IMR-90 (cell line): ENCODE results near the gene MICU1. TPM values are rescaled to one million over a fixed set of nuclear protein-coding genes. Genes with fewer than 3 reads are reported as not detected.

Source experiments
- ATAC-seq: fragments of 200-7000 bp; cut with Tn5 transposase; 2 replicates; pipeline ENCODE4 v1.9.1; 2020; ENCODE audit warnings: low read depth, mild to moderate bottlenecking, moderate library complexity
- BruUV-seq: library from RNA; stranded (reverse); fragments of 400-500 nt; replicated peaks from 2 replicates; lab custom pipeline; 2021; lab: Mats Ljungman, UMichigan
- CTCF ChIA-PET: fragments of 300-600 bp; formaldehyde crosslinking; extraction: SDS; loops from one replicate; lab custom pipeline; 2021; ENCODE audit warnings: antibody characterized with exemption; lab: Yijun Ruan, JAX
- POLR2A ChIA-PET: fragments of 300-600 bp; sonication (Branson Sonifier 250); formaldehyde crosslinking; loops from one replicate; lab custom pipeline; 2022; ENCODE audit warnings: antibody characterized with exemption; ENCODE audit not compliant: unreplicated experiment; lab: Charles Lee
- DNase-seq: peaks from one replicate; pipeline ENCODE4 v3.0.0; 2013
- H2AFZ ChIP-seq: replicated peaks from 2 replicates; pipeline ENCODE3; 2013; ENCODE audit warnings: low read length, mild to moderate bottlenecking; ENCODE audit not compliant: poor library complexity
- H2AK5ac ChIP-seq: 2 replicates; pipeline ENCODE4 v1.6.1; 2013; ENCODE audit warnings: low read depth, low read length, inconsistent platforms
- H2AK9ac ChIP-seq: replicated peaks from 2 replicates; pipeline ENCODE3; 2013; ENCODE audit warnings: mild to moderate bottlenecking, low read depth, low read length, moderate library complexity; ENCODE audit not compliant: poor library complexity
- H2BK120ac ChIP-seq: 2 replicates; pipeline ENCODE4 v1.6.1; 2013; ENCODE audit warnings: low read depth, low read length, inconsistent platforms
- H2BK15ac ChIP-seq: 3 replicates; pipeline ENCODE4 v1.6.1; 2013; ENCODE audit warnings: low read depth, low read length, inconsistent platforms
- H2BK20ac ChIP-seq: 2 replicates; pipeline ENCODE4 v1.6.1; 2013; ENCODE audit warnings: low read depth, mild to moderate bottlenecking, inconsistent platforms, low read length, moderate library complexity
- H2BK5ac ChIP-seq: 2 replicates; pipeline ENCODE4 v1.6.1; 2013; ENCODE audit warnings: mild to moderate bottlenecking, low read depth, low read length, inconsistent platforms; ENCODE audit not compliant: poor library complexity, severe bottlenecking
- H3K14ac ChIP-seq: replicated peaks from 2 replicates; pipeline ENCODE4 v1.6.1; 2013; ENCODE audit warnings: low read depth, low read length, inconsistent platforms
- H3K18ac ChIP-seq: 2 replicates; pipeline ENCODE4 v1.6.1; 2013; ENCODE audit warnings: low read depth, low read length, control low read depth
- H3K23ac ChIP-seq: 2 replicates; pipeline ENCODE4 v1.6.1; 2013; ENCODE audit warnings: low read depth, low read length, inconsistent platforms
- H3K27ac ChIP-seq: 2 replicates; pipeline ENCODE4 v1.5.1; 2013; ENCODE audit warnings: mild to moderate bottlenecking, control low read depth, low read length; ENCODE audit not compliant: insufficient read depth
- H3K27me3 ChIP-seq: 2 replicates; pipeline ENCODE4 v1.6.1; 2013; ENCODE audit warnings: low read length; ENCODE audit not compliant: control insufficient read depth, insufficient read depth
- H3K36me3 ChIP-seq: 2 replicates; pipeline ENCODE4 v1.6.1; 2013; ENCODE audit warnings: low read length, mixed read lengths; ENCODE audit not compliant: control insufficient read depth, insufficient read depth
- H3K4ac ChIP-seq: 2 replicates; pipeline ENCODE4 v1.6.1; 2013; ENCODE audit warnings: low read depth, low read length, inconsistent platforms
- H3K4me1 ChIP-seq: 2 replicates; pipeline ENCODE4 v1.6.1; 2013; ENCODE audit warnings: low read length, mixed read lengths; ENCODE audit not compliant: control insufficient read depth, insufficient read depth
- H3K4me2 ChIP-seq: 2 replicates; pipeline ENCODE4 v1.6.1; 2013; ENCODE audit warnings: low read depth, mild to moderate bottlenecking, control low read depth, low read length, moderate library complexity
- H3K4me3 ChIP-seq: 2 replicates; pipeline ENCODE4 v1.5.1; 2013; ENCODE audit warnings: low read depth, mild to moderate bottlenecking, control low read depth, low read length, moderate library complexity; ENCODE audit not compliant: insufficient read depth
- H3K56ac ChIP-seq: 2 replicates; pipeline ENCODE4 v1.6.1; 2013; ENCODE audit warnings: low read length, inconsistent platforms; ENCODE audit not compliant: insufficient read depth; ENCODE audit errors: extremely low read depth
- H3K79me1 ChIP-seq, 2 experiments: 2 replicates each; pipeline ENCODE4 v1.6.1; 2013; ENCODE audit warnings: low read length in 2 of 2, inconsistent platforms in 1 of 2, low read depth in 1 of 2
- H3K9ac ChIP-seq: 2 replicates; pipeline ENCODE4 v1.6.1; 2013; ENCODE audit warnings: low read depth, low read length, control low read depth
- H3K9me1 ChIP-seq: 2 replicates; pipeline ENCODE4 v1.6.1; 2013; ENCODE audit warnings: low read length, inconsistent platforms; ENCODE audit not compliant: insufficient read depth
- H3K9me3 ChIP-seq: 2 replicates; pipeline ENCODE4 v1.6.1; 2013; ENCODE audit warnings: low read length; ENCODE audit not compliant: control insufficient read depth, insufficient read depth
- H4K20me1 ChIP-seq: 2 replicates; pipeline ENCODE4 v1.6.1; 2013; ENCODE audit warnings: low read length, inconsistent platforms; ENCODE audit not compliant: insufficient read depth
- H4K5ac ChIP-seq: 2 replicates; pipeline ENCODE4 v1.6.1; 2013; ENCODE audit warnings: mild to moderate bottlenecking, low read depth, low read length, control low read depth
- H4K8ac ChIP-seq, 2 experiments: 2 replicates each; pipeline ENCODE4 v1.6.1; 2013; ENCODE audit warnings: low read depth in 2 of 2, low read length in 2 of 2, control low read depth in 1 of 2, inconsistent platforms in 1 of 2
- H4K91ac ChIP-seq: 2 replicates; pipeline ENCODE4 v1.6.1; 2013; ENCODE audit warnings: low read depth, low read length, inconsistent platforms; ENCODE audit not compliant: insufficient read depth
- MAZ ChIP-seq: IDR thresholded peaks from 2 replicates; pipeline ENCODE4 v1.6.1; 2012; ENCODE audit warnings: low read depth, mild to moderate bottlenecking, low read length, improper control_type of control experiment, moderate library complexity, borderline replicate concordance
- RFX5 ChIP-seq: IDR thresholded peaks from 2 replicates; pipeline ENCODE4 v1.8.0; 2012; ENCODE audit warnings: low read depth, mild to moderate bottlenecking, low read length, moderate library complexity
- SMC3 ChIP-seq: fragments of 150-350 bp; IDR thresholded peaks from 2 replicates; pipeline ENCODE4 v1.6.1; 2016; ENCODE audit warnings: low read depth, mild to moderate bottlenecking, antibody characterized with exemption, low read length, moderate library complexity
- WGBS, 2 experiments: methylation state at CpG; one replicate each; pipeline versions ENCODE4 v1.1.5 to v1.1.7; 2013; ENCODE audit warnings: missing lambda C conversion rate in 2 of 2; ENCODE audit not compliant: insufficient read length in 1 of 2; ENCODE audit errors: extremely low coverage in 2 of 2; 5-methylcytosine and 5-hydroxymethylcytosine counted together
- dilution Hi-C: fragments of 300-500 bp; cut with HindIII; formaldehyde crosslinking; loops from one replicate; pipeline ENCODE4 v1.14.3; 2018; ENCODE audit warnings: low sequenced_read_pairs; ENCODE audit not compliant: unreplicated experiment
- in situ Hi-C: fragments of 300-500 bp; cut with MboI; formaldehyde crosslinking; loops from 3 replicates; pipeline ENCODE4 v1.14.3; 2019; ENCODE audit warnings: low sequenced_read_pairs, inconsistent platforms, mixed read lengths
- intact Hi-C: fragments of 100-400 bp; cut with micrococcal nuclease; formaldehyde crosslinking; loops from 2 replicates; pipeline ENCODE4 v1.10.0; 2022
- polyA plus RNA-seq, 3 experiments: library from polyadenylated mRNA; depleted of rRNA; stranded (reverse); fragments of >200 nt; gene quantifications; 2 replicates each; pipeline ENCODE4 v1.2.3, GENCODE V29; 2012; ENCODE audit warnings: low replicate concordance in 1 of 3
- total RNA-seq: library from RNA; depleted of rRNA; stranded (reverse); fragments of >200 nt; gene quantifications from 2 replicates; pipeline ENCODE4 v1.2.3, GENCODE V29; 2012

MICU1 gene
- total and polyA plus RNA-seq, 2 of the 4 experiments (the other 2 are of a cell fraction), result 43.6 to 44.7 TPM

DNA sequence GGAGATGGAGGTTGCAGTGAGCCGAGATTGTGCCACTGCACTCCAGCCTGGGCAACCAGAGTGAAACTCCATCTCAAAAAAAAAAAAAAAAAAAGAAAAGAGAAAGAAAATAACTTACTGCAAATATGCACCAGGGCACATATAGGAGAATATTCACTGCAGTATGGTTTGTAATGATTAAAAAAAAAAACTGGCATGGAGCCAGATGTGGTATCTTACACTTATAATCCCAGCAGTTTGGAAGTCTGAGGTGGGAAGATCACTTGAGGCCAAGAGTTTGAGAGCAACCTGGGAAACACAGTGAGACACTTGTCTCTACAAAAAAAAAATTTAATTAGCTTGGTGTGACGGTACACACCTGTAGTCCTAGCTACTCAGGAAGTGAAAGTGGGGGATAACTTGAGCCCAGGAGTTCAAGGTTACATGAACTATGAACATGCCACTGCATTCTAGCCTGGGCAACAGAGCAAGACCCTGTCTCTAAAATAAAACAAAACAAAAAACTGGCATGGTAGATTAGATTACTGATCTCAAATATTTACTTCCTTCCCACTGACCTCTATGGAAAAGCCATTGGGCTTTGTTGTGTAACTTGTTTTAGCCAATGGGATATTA lies 85.6 kb downstream of the MICU1 start:
- Histone ChIP-seq H2BK120ac (no peak overlapping the region), H4K20me1 (no peaks in the 10 kb centered on the region), H4K91ac (no peak overlapping the region), H2BK15ac (no peak overlapping the region), H3K79me1 (no peaks in the 10 kb centered on the region; a peak in 2 of 4 replicates), H3K4me3 (no peak overlapping the region), H3K36me3 (peaks cover 12% of the 10 kb centered on the region), H3K27me3 (no peaks in the 10 kb centered on the region), H3K27ac (no peak overlapping the region), H3K56ac (no peak overlapping the region), H3K9ac (no peak overlapping the region), H2AK9ac (no peak overlapping the region), H3K23ac (no peak overlapping the region), H3K4me2 (no peak overlapping the region), H3K4ac (no peak overlapping the region), H2BK5ac (no peak overlapping the region), H2AK5ac (no peak overlapping the region), H3K4me1 (no peaks in the 10 kb centered on the region), H3K14ac (no peak overlapping the region), H3K18ac (no peak overlapping the region), H4K8ac (no peak overlapping the region), H3K9me1 (no peaks in the 10 kb centered on the region), H2AFZ (no peak overlapping the region), H4K5ac (no peak overlapping the region), H3K9me3 (peaks cover 14% of the 10 kb centered on the region), H2BK20ac (no peak overlapping the region)
- dilution Hi-C loops (no loop called here), in situ Hi-C loops (no loop called here), intact Hi-C loops (no loop called here)
- no peak for DNase-seq
- WGBS, 2 experiments, result no CpG with 5 or more reads among the region's 2 CpGs
- no TSS peak for BruUV-seq
- ChIA-PET CTCF (no interaction called here), POLR2A (no interaction called here)
- ATAC-seq, result no peak
- no peak for TF ChIP-seq RFX5
- no peak for TF ChIP-seq MAZ
- TF ChIP-seq SMC3, result no peak
